Left renal cortex interstitium (tissue), 4 donors: ENCODE measurements around the gene SELENON. TPM values are rescaled to one million over a fixed set of nuclear protein-coding genes. Genes with fewer than 3 reads are reported as not detected.

ENCODE experiments used
- DNase-seq, 4 donors: peaks; one replicate each; pipeline ENCODE4 v3.0.0-alpha.2; 2013; ENCODE audit warnings: low read depth in 4 of 4, low spot score in 2 of 4, missing footprints in 1 of 4
- polyA plus RNA-seq, 4 donors: library from polyadenylated mRNA; unstranded; fragments of 120-200 nt; gene quantifications; one replicate each; pipeline ENCODE4 v1.2.1, GENCODE V29; 2013; ENCODE audit not compliant: insufficient read length in 4 of 4

Gene SELENON
- polyA plus RNA-seq, 4 donors = 76.3 to 93.2 (median 82.8) TPM

DNA sequence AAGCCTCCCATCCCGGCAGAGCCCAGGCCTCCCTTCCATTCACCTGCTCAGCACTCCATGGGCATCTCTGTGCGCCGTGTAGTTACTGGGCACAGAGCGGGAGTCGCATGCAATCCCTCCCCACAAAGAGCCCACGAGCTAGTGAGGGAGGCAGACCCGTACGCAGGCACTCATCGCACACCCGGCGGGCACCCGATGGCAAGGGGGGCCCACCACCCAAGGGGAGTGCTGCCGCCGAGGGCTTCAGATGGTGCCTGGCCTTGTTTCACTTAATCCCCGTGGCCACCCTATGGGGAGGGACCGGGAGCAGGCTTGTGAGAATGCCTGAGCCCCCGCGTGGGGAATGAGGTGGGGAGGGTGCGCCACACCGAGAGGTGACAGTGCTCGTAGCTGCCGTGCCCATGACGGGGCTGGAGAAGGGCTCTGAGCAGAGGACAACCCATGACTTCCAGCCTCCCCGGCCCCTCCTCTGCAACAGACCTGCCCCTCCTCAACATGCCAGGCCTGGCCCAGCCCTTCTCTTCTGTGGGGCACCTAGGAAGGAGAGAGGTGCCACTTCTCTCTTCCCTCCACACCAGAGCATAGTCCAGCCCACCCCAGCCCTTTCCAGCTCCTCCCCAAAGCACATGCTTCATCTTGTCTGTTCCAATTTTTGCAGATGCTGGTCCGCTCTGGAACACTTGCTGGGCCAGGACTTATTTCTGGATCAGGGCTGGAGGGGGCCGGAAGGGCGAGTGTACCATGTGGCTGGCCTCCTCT is 30.2 kb upstream of the SELENON start:
- no peak for DNase-seq

DNA sequence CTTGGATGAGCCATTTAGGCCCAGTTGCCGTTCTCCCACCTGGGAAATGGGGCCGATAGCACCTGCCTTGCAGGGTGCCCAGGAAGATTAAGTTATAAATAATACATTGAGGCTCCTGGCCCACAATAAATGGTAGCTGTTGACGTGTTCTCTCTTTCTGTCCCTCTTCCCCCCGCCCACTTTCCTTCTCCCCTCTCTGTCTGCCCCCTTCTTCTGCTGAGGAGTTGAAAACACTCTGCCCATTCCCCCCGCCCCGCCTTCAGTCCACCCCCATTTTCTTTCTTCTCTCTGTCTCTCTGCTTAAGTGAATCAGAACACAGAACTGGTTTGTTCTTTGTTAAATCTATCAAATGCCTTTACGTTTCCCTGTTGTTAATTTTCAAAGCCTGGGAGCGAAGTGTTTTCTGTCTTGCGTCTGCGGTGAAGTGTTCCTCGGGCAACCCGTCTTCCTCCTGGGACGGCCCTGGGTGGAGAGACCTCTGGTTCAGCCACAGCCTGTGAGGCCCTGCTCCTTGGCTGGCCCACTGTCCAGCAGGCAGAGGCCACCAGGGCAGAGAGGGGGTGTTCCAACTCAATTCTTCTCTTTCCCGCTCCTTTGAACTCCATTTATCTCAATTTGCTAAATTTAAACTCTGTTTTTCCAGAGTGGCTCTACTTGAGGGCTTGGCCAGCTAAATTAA is 29.3 kb upstream of the SELENON start:
- DNase-seq = peak in 1 of 4 donors; percentile 49

GRCh38 chr1:25771221-25772114 is 28.5 kb upstream of the SELENON start:
- peak; percentile 71 to 85 (median 81) for DNase-seq

- no peak for DNase-seq
These were observed 27.8 kb upstream of the SELENON start for GRCh38 chr1:25772164-25772563.

DNA sequence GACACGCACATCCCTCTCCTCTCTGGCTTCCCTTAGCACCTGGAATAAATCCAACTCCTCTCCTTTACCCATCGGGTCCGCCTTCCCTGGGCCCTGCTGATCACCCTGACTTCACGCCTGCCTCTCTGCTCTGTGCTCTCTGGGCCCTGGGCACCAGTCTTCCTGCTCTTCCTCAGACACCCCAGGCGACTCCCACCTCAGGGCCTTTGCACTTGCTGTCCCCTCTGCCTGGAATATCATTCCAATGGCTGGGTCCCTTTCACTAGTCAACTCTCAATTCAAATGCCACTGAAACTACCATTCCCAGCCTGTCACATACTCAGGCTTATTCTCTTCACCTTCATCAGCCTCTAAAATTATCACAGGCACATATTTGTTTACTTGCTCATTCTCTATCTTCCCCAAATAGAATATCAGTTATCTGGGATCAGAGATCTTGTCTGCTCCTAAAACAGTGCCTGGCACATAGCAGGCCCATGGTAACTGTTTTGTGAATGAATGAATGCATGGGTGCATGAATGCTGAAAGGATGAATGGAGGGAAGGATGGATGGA is 27.2 kb upstream of the SELENON start:
- DNase-seq = no peak

DNA sequence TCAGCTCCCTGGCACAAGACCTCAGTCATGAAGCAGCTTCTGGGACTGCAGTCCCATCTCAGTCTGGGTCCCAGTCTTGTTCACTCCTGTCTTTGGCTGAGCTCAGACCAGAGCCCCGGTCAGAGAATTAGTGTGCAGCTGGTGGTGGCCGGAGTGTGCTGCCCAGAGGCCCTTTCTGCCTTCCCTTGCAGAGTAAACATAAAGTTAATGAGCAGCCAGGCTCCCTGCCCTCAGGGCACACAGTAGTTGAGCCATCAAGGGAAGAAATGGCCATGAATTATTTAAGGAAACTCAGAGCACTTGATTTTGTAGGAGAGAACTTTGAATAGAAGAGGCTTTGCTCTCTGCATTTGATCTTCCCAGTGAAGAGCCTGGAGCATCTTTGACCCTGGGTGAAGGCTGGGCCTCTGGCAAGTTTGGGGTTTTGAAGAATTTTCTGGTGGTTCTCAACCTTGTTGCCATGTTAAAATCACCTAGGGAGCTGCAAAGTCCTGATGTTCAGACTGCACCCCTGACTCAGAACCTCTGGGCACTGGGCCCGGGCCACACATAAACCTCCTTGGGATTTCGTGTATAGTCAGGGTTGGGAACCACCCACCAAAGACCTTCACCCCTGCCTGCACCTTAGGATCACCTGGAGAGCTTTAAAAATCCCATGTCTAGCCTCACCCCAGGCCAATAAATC is 26.4 kb upstream of the SELENON start:
- peak in 2 of 4 donors; percentile 57 to 71 for DNase-seq

GRCh38 chr1:25774206-25774803 is 25.7 kb upstream of the SELENON start:
- no peak for DNase-seq

GRCh38 chr1:25774921-25775771 is 24.8 kb upstream of the SELENON start:
- DNase-seq = no peak

DNA sequence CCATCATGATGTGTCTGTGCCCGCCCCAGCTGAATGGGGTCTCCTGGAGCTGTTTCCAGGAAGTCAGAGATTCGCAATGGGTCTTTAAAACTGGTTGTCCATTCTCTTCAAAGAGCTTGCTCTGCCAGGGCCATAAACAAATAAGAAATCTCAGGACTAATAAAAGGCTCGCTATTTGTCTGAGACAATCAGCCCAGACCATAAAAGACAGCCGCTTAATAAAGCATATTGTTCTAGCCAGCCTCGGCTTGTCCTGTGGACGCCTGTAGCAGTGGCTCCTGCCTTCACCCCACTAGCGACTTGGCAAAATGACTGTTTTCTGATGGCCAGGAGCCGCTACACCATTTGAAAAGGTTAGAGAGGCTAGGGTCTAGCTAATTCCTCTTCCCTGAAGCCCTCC is 20.6 kb upstream of the SELENON start:
- DNase-seq = no peak

- DNase-seq = no peak
These were observed 20.1 kb upstream of the SELENON start for GRCh38 chr1:25779894-25780293.

- DNase-seq = no peak
These were observed 19.5 kb upstream of the SELENON start for GRCh38 chr1:25780318-25781129.

DNA sequence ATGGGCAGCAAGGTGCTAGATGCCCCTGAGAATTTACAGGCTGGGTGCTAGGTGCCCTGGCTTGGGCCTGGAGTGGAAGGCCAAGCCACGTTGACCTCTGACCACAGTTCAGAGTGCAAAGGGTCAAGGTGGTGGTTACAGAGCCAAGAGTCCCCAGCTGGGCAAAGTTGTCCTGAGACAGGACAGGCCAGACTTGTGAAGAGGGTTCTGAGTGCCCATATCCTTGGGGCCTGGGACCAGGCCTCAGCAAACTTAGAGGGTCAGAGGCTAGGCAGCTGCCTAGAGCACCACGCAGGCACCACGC is 18.9 kb upstream of the SELENON start:
- no peak for DNase-seq

- no peak for DNase-seq
These were observed 17.3 kb upstream of the SELENON start for GRCh38 chr1:25782608-25783201.

- no peak for DNase-seq
These were observed 15.4 kb upstream of the SELENON start for GRCh38 chr1:25784575-25785051.

DNA sequence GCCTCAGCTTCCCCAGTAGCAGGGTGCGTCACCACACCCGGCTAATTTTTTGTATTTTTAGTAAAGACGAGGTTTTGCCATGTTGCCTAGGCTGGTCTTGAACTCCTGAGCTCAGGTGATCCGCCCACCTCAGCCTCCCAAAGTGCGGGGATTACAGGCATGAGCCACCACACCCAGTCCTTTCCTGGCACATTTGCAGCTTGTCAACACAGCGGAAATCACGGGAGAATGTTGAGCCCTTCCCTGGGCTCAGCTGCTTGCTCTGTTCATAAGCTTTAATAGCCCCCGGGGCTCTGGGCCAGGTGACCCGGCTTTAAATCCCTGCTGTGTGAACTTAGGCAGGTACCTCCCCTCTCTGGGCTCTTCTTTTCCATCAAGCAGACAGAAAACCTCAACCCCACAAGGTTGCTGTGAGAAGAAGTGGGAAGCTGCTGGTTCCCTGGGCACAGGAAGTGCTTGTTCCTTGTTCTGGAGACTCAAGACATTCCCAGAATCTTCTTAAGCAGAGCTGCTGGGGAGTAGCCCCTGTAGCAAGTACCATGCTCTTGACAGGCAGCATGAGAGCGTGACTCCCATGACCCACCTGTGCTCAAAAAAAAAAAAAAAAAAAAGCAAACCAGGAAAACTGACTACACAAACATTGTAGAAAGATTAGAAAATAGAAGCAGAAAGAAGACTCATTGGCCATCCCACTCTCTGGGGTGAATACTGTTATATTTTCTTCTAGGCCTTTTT is 14.5 kb upstream of the SELENON start:
- DNase-seq = no peak

DNA sequence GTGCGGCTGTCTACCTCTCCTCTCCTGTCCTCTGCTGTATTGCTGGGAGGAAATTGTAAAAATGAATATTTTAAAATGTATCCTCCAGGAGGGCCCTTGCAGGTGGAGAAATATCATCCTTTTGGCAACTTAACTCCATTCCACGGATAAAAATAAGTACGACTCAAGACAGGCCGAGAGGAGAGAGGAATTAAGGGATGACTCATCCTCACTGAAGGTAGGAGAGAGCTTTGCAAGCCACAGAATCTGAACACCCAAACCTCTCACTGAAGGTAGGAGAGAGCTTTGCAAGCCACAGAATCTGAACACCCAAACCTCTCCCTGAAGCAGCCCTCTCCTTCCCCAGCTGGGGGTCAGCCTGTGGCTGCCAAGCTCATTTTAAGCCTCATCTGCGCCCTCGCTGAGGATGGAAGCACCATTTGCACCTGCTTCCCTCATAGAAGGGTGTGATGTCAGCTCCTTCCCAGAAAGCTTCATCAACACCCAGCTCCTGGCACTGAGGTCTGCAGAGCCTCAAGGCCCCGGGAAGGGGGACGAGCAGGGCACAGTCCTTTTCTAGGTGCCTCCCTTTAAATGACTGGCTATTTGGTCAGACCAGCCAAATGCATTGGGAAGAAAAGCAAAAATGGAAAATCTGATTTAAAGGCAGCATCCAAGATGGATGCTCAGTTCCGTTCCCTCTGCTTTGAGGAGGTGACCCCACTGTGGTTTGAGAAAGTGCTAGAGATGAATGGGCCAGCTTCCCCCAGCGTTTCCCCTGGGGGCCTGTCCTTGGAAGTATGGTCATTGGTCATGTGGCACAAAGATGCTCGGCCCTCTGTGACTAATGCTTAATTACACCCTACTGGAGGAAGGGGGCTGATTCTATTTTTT is 12.9 kb upstream of the SELENON start:
- no peak for DNase-seq
